22Rv1 (cell line): Measurements from ENCODE around the gene LHX2.

Experiments
- H3K27ac ChIP-seq: fragments of 450-650 bp; 2 replicates; pipeline ENCODE4 v1.5.1; 2017
- CTCF ChIP-seq: fragments of 450-650 bp; IDR thresholded peaks from 2 replicates; pipeline ENCODE4 v1.5.1; 2017; ENCODE audit warnings: mild to moderate bottlenecking
- ZFX ChIP-seq: fragments of 450-650 bp; IDR thresholded peaks from 2 replicates; pipeline ENCODE4 v1.6.1; 2017; ENCODE audit warnings: antibody characterized with exemption, borderline replicate concordance

The LHX2 gene

GRCh38 chr9:124030969-124031451, 19.4 kb downstream of the LHX2 start:
- no peak overlapping the region for H3K27ac ChIP-seq
- TF ChIP-seq CTCF, result no peak
- TF ChIP-seq ZFX, result no peak

GRCh38 chr9:124032247-124032646, 20.7 kb downstream of the LHX2 start:
- no peak overlapping the region for H3K27ac ChIP-seq
- TF ChIP-seq ZFX (no peak), CTCF (no peak)

DNA sequence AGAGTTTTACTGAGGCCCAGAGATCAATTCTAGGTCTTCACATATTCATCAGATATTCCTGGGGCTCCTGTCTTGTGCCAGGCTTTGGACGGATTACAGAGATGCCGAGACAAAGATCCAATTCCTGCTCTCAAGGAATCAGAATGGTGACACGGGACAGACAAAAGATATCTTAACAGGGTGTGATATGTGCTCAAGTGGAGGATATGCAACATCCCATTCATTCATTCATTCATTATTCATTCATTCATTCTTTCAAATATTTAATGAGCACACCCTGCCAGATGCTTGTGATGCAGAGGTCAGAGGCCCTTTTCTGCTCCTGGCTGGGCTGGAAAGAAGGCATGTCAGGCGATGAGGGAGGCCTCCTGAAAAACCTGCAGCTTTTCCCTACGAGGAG, 21.8 kb downstream of the LHX2 start:
- no peak overlapping the region for H3K27ac ChIP-seq
- TF ChIP-seq CTCF (no peak), ZFX (no peak)

- no peak overlapping the region for H3K27ac ChIP-seq
- TF ChIP-seq ZFX (no peak), CTCF (no peak)
Measured at GRCh38 chr9:124033967-124034366, 22.4 kb downstream of the LHX2 start.

DNA sequence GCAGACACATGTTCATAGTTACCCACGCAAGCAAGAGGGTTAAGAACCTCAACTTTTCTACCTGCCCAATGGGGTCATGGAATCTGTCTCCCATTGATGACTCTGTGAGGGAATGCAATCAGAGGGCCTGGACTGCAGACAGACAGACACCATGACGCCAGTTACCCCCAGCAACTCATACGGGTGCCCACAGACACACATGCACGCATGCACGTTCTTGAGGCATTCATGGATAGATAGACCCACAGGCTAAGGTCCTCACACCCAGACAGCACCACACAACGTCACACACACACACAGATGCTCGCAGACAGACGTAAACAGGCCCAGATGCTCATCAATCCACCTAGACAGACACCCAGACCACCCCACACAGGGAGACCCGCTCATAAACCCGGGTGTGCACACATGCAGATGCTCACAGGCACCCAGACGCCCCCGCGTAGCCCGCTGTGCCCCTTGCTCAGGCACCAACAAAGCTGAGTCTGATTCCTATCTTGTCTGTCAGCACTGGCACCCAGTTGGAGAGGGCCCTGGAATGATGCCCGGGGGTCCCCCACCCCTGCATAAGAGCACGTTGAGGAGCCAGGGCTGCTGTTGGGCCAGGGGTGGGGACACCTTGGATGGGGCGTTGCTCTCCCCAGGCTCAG, 23.6 kb downstream of the LHX2 start:
- no peak for TF ChIP-seq ZFX
- no peak for TF ChIP-seq CTCF
- no peak overlapping the region for H3K27ac ChIP-seq

DNA sequence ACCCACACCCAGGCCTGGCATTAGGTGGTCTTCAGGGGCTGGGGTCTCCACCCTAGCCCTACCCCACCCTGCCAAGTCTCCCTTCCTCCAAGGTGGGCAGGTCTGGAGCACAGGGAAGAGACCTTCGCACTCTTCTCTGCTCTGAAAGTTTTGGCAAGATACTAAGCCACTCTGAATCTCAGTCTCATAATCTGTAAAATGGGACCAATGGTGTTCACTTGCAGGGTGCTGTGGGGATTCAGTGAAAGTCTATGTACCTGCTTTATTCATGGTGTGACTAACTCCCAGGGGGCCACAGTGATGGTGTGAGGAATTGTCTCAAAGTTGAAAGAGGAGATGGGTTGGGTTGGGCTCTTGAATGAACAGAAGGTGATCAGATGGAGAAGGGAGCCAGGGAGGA, 25.0 kb downstream of the LHX2 start:
- TF ChIP-seq CTCF (no peak), ZFX (no peak)
- no peak overlapping the region for H3K27ac ChIP-seq

GRCh38 chr9:124037790-124038189, 26.2 kb downstream of the LHX2 start:
- H3K27ac ChIP-seq, result no peak overlapping the region
- TF ChIP-seq ZFX (no peak), CTCF (peak; percentile 39)
